WTC11 (cell line): Measurements from ENCODE around the gene FNIP2. TPM values are rescaled to one million over a fixed set of nuclear protein-coding genes. Genes with fewer than 3 reads are reported as not detected.

ENCODE experiments used
- ATAC-seq: fragments of 200-7000 bp; cut with Tn5 transposase; 2 replicates; pipeline ENCODE4 v1.10.0; 2021; ENCODE audit warnings: mild to moderate bottlenecking, moderate library complexity
- CTCF ChIA-PET: fragments of 300-600 bp; sonication (Branson Sonifier 250); formaldehyde crosslinking; loops from one replicate; lab custom pipeline; 2021; ENCODE audit warnings: antibody characterized with exemption; lab: Charles Lee
- POLR2A ChIA-PET: fragments of 350-600 bp; sonication (Branson Sonifier 250); formaldehyde crosslinking; loops from one replicate; lab custom pipeline; 2021; ENCODE audit warnings: antibody characterized with exemption; lab: Charles Lee
- DNase-seq: peaks from one replicate; pipeline ENCODE4 v3.0.0; 2021; ENCODE audit warnings: low spot score
- H3K27ac Mint-ChIP-seq: 2 replicates; pipeline ENCODE4 v1.8.0; 2021; ENCODE audit warnings: mixed read lengths
- H3K27me3 Mint-ChIP-seq: 2 replicates; pipeline ENCODE4 v1.8.0; 2021; ENCODE audit warnings: low read depth, mild to moderate bottlenecking, moderate library complexity, mixed read lengths
- H3K36me3 Mint-ChIP-seq: 2 replicates; pipeline ENCODE4 v1.8.0; 2021; ENCODE audit warnings: mixed read lengths
- H3K4me1 Mint-ChIP-seq: 2 replicates; pipeline ENCODE4 v1.8.0; 2022; ENCODE audit warnings: mixed read lengths
- H3K4me3 Mint-ChIP-seq: 2 replicates; pipeline ENCODE4 v1.8.0; 2021; ENCODE audit warnings: mild to moderate bottlenecking, moderate library complexity, mixed read lengths
- H3K9me3 Mint-ChIP-seq: 2 replicates; pipeline ENCODE4 v1.8.0; 2021; ENCODE audit warnings: mixed read lengths
- AFF4 ChIP-seq: sonication (generic); formaldehyde crosslinking; IDR thresholded peaks from 2 replicates; pipeline ENCODE4 v1.8.1; 2023; ENCODE audit warnings: mild to moderate bottlenecking, missing genetic modification reagents, borderline replicate concordance
- CBFB ChIP-seq: sonication (generic); formaldehyde crosslinking; IDR thresholded peaks from 2 replicates; pipeline ENCODE4 v1.8.1; 2022; ENCODE audit warnings: mild to moderate bottlenecking, low read depth, missing genetic modification reagents
- ETV6 ChIP-seq: sonication (generic); formaldehyde crosslinking; IDR thresholded peaks from 2 replicates; pipeline ENCODE4 v1.8.1; 2022; ENCODE audit warnings: mild to moderate bottlenecking, missing genetic modification reagents
- FOXK1 ChIP-seq: sonication (generic); formaldehyde crosslinking; IDR thresholded peaks from 2 replicates; pipeline ENCODE4 v1.8.0; 2022; ENCODE audit warnings: mild to moderate bottlenecking, moderate library complexity, missing genetic modification reagents
- GRHL2 ChIP-seq: fragments of 250-450 bp; sonication (Bioruptor Pico); IDR thresholded peaks from 2 replicates; pipeline ENCODE4 v1.8.0; 2022; ENCODE audit warnings: mild to moderate bottlenecking, moderate library complexity; ENCODE audit not compliant: insufficient replicate concordance, severe bottlenecking
- IRF2 ChIP-seq: sonication (generic); formaldehyde crosslinking; IDR thresholded peaks from 2 replicates; pipeline ENCODE4 v1.8.0; 2022; ENCODE audit warnings: low read depth, missing genetic modification reagents, borderline replicate concordance
- JAZF1 ChIP-seq: fragments of 250-450 bp; sonication (Bioruptor Pico); IDR thresholded peaks from 2 replicates; pipeline ENCODE4 v1.9.0; 2021; ENCODE audit warnings: moderate library complexity, mild to moderate bottlenecking, inconsistent platforms
- JUN ChIP-seq: sonication (generic); formaldehyde crosslinking; IDR thresholded peaks from 2 replicates; pipeline ENCODE4 v1.8.0; 2023; ENCODE audit warnings: mild to moderate bottlenecking, missing genetic modification reagents
- KAT7 ChIP-seq: sonication (generic); formaldehyde crosslinking; IDR thresholded peaks from 2 replicates; pipeline ENCODE4 v1.8.1; 2023; ENCODE audit warnings: missing genetic modification reagents, mild to moderate bottlenecking, borderline replicate concordance
- MYBL2 ChIP-seq: sonication (generic); formaldehyde crosslinking; IDR thresholded peaks from 2 replicates; pipeline ENCODE4 v1.8.1; 2023; ENCODE audit warnings: mild to moderate bottlenecking, moderate library complexity, missing genetic modification reagents
- SMAD3 ChIP-seq: sonication (generic); formaldehyde crosslinking; IDR thresholded peaks from 2 replicates; pipeline ENCODE4 v1.8.0; 2022; ENCODE audit warnings: missing genetic modification reagents, mild to moderate bottlenecking, borderline replicate concordance
- TEAD1 ChIP-seq: sonication (generic); formaldehyde crosslinking; IDR thresholded peaks from 2 replicates; pipeline ENCODE4 v1.8.0; 2022; ENCODE audit warnings: mild to moderate bottlenecking, missing genetic modification reagents
- ZNF232 ChIP-seq: sonication (generic); formaldehyde crosslinking; IDR thresholded peaks from 2 replicates; pipeline ENCODE4 v1.8.0; 2022; ENCODE audit warnings: mild to moderate bottlenecking, missing genetic modification reagents
- ZNF425 ChIP-seq: fragments of 250-450 bp; sonication (Bioruptor Pico); conservative IDR thresholded peaks from 2 replicates; pipeline ENCODE4 v1.9.0; 2021; ENCODE audit warnings: mild to moderate bottlenecking
- total RNA-seq: library from RNA; stranded (reverse); gene quantifications from 3 replicates; pipeline ENCODE4 v1.2.3, GENCODE V29; 2021
- TF ChIP-seq, protein P1 (sequence below): fragments of 250-450 bp; sonication (Bioruptor Pico); IDR thresholded peaks from 2 replicates; pipeline ENCODE4 v1.8.0; 2021; ENCODE audit warnings: mild to moderate bottlenecking
- TF ChIP-seq, protein P2 (sequence below): sonication (generic); formaldehyde crosslinking; IDR thresholded peaks from 2 replicates; pipeline ENCODE4 v1.8.1; 2023; ENCODE audit warnings: mild to moderate bottlenecking, missing genetic modification reagents
- TF ChIP-seq, protein P3 (sequence below): fragments of 200-600 bp; IDR thresholded peaks from 2 replicates; pipeline ENCODE4 v1.8.0; 2022; ENCODE audit warnings: antibody characterized with exemption
- TF ChIP-seq, protein P4 (sequence below): sonication (generic); formaldehyde crosslinking; IDR thresholded peaks from 2 replicates; pipeline ENCODE4 v1.8.0; 2023; ENCODE audit warnings: missing genetic modification reagents
- TF ChIP-seq, protein P5 (sequence below): sonication (generic); formaldehyde crosslinking; IDR thresholded peaks from 2 replicates; pipeline ENCODE4 v1.8.0; 2022; ENCODE audit warnings: mild to moderate bottlenecking, missing genetic modification reagents
- TF ChIP-seq, protein P6 (sequence below): fragments of 250-450 bp; sonication (Bioruptor Pico); IDR thresholded peaks from 2 replicates; pipeline ENCODE4 v2.1.2; 2022; ENCODE audit warnings: mild to moderate bottlenecking, moderate library complexity

Gene FNIP2
- total RNA-seq, 1 experiment from 2014 or later: 8.6 TPM

GRCh38 chr4:158906073-158906472 lies 137.2 kb downstream of the FNIP2 start (continued):
- no peak for TF ChIP-seq AFF4 (CRISPR knock-in tag)
- TF ChIP-seq, protein P1, sequence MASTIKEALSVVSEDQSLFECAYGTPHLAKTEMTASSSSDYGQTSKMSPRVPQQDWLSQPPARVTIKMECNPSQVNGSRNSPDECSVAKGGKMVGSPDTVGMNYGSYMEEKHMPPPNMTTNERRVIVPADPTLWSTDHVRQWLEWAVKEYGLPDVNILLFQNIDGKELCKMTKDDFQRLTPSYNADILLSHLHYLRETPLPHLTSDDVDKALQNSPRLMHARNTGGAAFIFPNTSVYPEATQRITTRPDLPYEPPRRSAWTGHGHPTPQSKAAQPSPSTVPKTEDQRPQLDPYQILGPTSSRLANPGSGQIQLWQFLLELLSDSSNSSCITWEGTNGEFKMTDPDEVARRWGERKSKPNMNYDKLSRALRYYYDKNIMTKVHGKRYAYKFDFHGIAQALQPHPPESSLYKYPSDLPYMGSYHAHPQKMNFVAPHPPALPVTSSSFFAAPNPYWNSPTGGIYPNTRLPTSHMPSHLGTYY (CRISPR knock-in tag): no peak
- TF ChIP-seq, all 79 proteins: peak for 0

DNA sequence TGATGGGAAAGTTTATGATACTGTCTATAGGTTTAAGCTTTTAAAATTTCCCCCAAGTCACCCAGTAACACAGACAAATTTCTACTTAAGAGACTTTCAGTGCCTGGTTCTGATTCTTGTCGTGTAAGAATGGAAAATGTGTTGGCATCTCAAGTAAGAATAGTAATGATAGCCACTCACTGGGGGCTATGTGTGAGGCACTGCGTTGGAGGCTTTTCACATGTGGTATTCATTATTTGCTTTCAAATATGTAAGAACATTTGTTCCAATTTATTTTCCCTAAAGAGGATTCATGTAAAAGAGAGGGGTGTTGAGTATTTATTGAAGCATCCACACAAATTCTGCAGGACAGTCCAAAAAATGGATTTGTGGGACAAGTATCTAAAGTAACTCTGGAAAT lies 143.6 kb downstream of the FNIP2 start:
- Mint-ChIP-seq H3K9me3 (no peaks in the 10 kb centered on the region), H3K27ac (no peak overlapping the region), H3K27me3 (no peaks in the 10 kb centered on the region), H3K4me1 (peaks cover 9% of the 10 kb centered on the region), H3K4me3 (no peak overlapping the region), H3K36me3 (no peaks in the 10 kb centered on the region)
- DNase-seq: no peak
- TF ChIP-seq TEAD1 (CRISPR knock-in tag): no peak
- TF ChIP-seq MYBL2: no peak
- TF ChIP-seq ZNF232: no peak
- no peak for TF ChIP-seq KAT7 (CRISPR knock-in tag)
- TF ChIP-seq ZNF425 (CRISPR knock-in tag): no peak
- TF ChIP-seq, protein P2, sequence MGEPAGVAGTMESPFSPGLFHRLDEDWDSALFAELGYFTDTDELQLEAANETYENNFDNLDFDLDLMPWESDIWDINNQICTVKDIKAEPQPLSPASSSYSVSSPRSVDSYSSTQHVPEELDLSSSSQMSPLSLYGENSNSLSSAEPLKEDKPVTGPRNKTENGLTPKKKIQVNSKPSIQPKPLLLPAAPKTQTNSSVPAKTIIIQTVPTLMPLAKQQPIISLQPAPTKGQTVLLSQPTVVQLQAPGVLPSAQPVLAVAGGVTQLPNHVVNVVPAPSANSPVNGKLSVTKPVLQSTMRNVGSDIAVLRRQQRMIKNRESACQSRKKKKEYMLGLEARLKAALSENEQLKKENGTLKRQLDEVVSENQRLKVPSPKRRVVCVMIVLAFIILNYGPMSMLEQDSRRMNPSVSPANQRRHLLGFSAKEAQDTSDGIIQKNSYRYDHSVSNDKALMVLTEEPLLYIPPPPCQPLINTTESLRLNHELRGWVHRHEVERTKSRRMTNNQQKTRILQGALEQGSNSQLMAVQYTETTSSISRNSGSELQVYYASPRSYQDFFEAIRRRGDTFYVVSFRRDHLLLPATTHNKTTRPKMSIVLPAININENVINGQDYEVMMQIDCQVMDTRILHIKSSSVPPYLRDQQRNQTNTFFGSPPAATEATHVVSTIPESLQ (CRISPR knock-in tag): no peak
- no peak for TF ChIP-seq ETV6 (CRISPR knock-in tag)
- TF ChIP-seq, protein P3, sequence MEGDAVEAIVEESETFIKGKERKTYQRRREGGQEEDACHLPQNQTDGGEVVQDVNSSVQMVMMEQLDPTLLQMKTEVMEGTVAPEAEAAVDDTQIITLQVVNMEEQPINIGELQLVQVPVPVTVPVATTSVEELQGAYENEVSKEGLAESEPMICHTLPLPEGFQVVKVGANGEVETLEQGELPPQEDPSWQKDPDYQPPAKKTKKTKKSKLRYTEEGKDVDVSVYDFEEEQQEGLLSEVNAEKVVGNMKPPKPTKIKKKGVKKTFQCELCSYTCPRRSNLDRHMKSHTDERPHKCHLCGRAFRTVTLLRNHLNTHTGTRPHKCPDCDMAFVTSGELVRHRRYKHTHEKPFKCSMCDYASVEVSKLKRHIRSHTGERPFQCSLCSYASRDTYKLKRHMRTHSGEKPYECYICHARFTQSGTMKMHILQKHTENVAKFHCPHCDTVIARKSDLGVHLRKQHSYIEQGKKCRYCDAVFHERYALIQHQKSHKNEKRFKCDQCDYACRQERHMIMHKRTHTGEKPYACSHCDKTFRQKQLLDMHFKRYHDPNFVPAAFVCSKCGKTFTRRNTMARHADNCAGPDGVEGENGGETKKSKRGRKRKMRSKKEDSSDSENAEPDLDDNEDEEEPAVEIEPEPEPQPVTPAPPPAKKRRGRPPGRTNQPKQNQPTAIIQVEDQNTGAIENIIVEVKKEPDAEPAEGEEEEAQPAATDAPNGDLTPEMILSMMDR: no peak
- TF ChIP-seq, protein P4, sequence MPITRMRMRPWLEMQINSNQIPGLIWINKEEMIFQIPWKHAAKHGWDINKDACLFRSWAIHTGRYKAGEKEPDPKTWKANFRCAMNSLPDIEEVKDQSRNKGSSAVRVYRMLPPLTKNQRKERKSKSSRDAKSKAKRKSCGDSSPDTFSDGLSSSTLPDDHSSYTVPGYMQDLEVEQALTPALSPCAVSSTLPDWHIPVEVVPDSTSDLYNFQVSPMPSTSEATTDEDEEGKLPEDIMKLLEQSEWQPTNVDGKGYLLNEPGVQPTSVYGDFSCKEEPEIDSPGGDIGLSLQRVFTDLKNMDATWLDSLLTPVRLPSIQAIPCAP (CRISPR knock-in tag): no peak
- no peak for TF ChIP-seq JUN (CRISPR knock-in tag)
- TF ChIP-seq, protein P5, sequence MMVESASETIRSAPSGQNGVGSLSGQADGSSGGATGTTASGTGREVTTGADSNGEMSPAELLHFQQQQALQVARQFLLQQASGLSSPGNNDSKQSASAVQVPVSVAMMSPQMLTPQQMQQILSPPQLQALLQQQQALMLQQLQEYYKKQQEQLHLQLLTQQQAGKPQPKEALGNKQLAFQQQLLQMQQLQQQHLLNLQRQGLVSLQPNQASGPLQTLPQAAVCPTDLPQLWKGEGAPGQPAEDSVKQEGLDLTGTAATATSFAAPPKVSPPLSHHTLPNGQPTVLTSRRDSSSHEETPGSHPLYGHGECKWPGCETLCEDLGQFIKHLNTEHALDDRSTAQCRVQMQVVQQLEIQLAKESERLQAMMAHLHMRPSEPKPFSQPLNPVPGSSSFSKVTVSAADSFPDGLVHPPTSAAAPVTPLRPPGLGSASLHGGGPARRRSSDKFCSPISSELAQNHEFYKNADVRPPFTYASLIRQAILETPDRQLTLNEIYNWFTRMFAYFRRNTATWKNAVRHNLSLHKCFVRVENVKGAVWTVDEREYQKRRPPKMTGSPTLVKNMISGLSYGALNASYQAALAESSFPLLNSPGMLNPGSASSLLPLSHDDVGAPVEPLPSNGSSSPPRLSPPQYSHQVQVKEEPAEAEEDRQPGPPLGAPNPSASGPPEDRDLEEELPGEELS (CRISPR knock-in tag): no peak
- no peak for TF ChIP-seq CBFB (CRISPR knock-in tag)
- TF ChIP-seq FOXK1 (CRISPR knock-in tag): no peak
- TF ChIP-seq, protein P6, sequence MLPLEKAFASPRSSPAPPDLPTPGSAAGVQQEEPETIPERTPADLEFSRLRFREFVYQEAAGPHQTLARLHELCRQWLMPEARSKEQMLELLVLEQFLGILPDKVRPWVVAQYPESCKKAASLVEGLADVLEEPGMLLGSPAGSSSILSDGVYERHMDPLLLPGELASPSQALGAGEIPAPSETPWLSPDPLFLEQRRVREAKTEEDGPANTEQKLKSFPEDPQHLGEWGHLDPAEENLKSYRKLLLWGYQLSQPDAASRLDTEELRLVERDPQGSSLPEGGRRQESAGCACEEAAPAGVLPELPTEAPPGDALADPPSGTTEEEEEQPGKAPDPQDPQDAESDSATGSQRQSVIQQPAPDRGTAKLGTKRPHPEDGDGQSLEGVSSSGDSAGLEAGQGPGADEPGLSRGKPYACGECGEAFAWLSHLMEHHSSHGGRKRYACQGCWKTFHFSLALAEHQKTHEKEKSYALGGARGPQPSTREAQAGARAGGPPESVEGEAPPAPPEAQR (CRISPR knock-in tag): no peak
- TF ChIP-seq SMAD3: no peak
- TF ChIP-seq IRF2 (CRISPR knock-in tag): no peak
- TF ChIP-seq JAZF1 (CRISPR knock-in tag): no peak
- no peak for TF ChIP-seq GRHL2 (CRISPR knock-in tag)
- no peak for ATAC-seq
- ChIA-PET CTCF (no interaction called here), POLR2A (no interaction called here)
